Activated naive CD4-positive, alpha-beta T cell treated with anti-CD3 and anti-CD28 coated beads, Interleukin-2, amount 50 U/mL, for 24 hours (primary cell): ENCODE data around the gene CFAP20DC.
A peak's percentile ranks its signal among the peaks of the same experiment; 100 is the strongest.
"Not testable (repeated sequence)": the region's sequence is repeated elsewhere in the genome, so short reads cannot be mapped to it uniquely, and the experiment has no call there.

Experiments
- H3K27ac Mint-ChIP-seq: one replicate; pipeline ENCODE4 v1.8.0; 2021; ENCODE audit warnings: mild to moderate bottlenecking, mixed read lengths
- H3K27me3 Mint-ChIP-seq: one replicate; pipeline ENCODE4 v1.8.0; 2021; ENCODE audit warnings: mixed read lengths
- H3K36me3 Mint-ChIP-seq: one replicate; pipeline ENCODE4 v1.8.0; 2021; ENCODE audit warnings: mixed read lengths
- H3K4me1 Mint-ChIP-seq: one replicate; pipeline ENCODE4 v1.8.0; 2021; ENCODE audit warnings: mixed read lengths
- H3K4me3 Mint-ChIP-seq: one replicate; pipeline ENCODE4 v1.8.0; 2021; ENCODE audit warnings: mild to moderate bottlenecking, mixed read lengths
- H3K9me3 Mint-ChIP-seq: one replicate; pipeline ENCODE4 v1.8.0; 2021; ENCODE audit warnings: mixed read lengths

The CFAP20DC gene

GRCh38 chr3:58996730-58997129 lies 53.1 kb downstream of the CFAP20DC start:
- no peak overlapping the region for H3K27ac Mint-ChIP-seq
- H3K36me3 Mint-ChIP-seq: no peaks in the 10 kb centered on the region
- H3K4me1 Mint-ChIP-seq: peaks cover 6% of the 10 kb centered on the region
- peaks cover 11% of the 10 kb centered on the region for H3K27me3 Mint-ChIP-seq
- no peaks in the 10 kb centered on the region for H3K9me3 Mint-ChIP-seq
- H3K4me3 Mint-ChIP-seq: no peak overlapping the region

GRCh38 chr3:58994746-58995330 lies 55.0 kb downstream of the CFAP20DC start:
- Mint-ChIP-seq H3K36me3 (no peaks in the 10 kb centered on the region), H3K27ac (no peak overlapping the region), H3K9me3 (no peaks in the 10 kb centered on the region), H3K4me3 (no peak overlapping the region), H3K4me1 (peaks cover 6% of the 10 kb centered on the region), H3K27me3 (peaks cover 9% of the 10 kb centered on the region)

GRCh38 chr3:58993547-58993946 lies 56.3 kb downstream of the CFAP20DC start:
- no peaks in the 10 kb centered on the region for H3K9me3 Mint-ChIP-seq
- no peaks in the 10 kb centered on the region for H3K36me3 Mint-ChIP-seq
- no peak overlapping the region for H3K27ac Mint-ChIP-seq
- peaks cover 6% of the 10 kb centered on the region for H3K4me1 Mint-ChIP-seq
- no peak overlapping the region for H3K4me3 Mint-ChIP-seq
- H3K27me3 Mint-ChIP-seq: peaks cover 9% of the 10 kb centered on the region

GRCh38 chr3:58991623-58992022 lies 58.2 kb downstream of the CFAP20DC start:
- no peak overlapping the region for H3K4me3 Mint-ChIP-seq
- peaks cover 6% of the 10 kb centered on the region for H3K4me1 Mint-ChIP-seq
- H3K27me3 Mint-ChIP-seq: peaks cover 11% of the 10 kb centered on the region
- H3K27ac Mint-ChIP-seq: no peak overlapping the region
- H3K36me3 Mint-ChIP-seq: no peaks in the 10 kb centered on the region
- no peaks in the 10 kb centered on the region for H3K9me3 Mint-ChIP-seq

GRCh38 chr3:58991026-58991425 lies 58.8 kb downstream of the CFAP20DC start:
- H3K36me3 Mint-ChIP-seq: no peaks in the 10 kb centered on the region
- H3K27me3 Mint-ChIP-seq: peaks cover 11% of the 10 kb centered on the region
- no peak overlapping the region for H3K4me3 Mint-ChIP-seq
- H3K4me1 Mint-ChIP-seq: peaks cover 6% of the 10 kb centered on the region
- H3K27ac Mint-ChIP-seq: peak overlapping the region; percentile 57
- no peaks in the 10 kb centered on the region for H3K9me3 Mint-ChIP-seq

GRCh38 chr3:58989955-58990354 lies 59.9 kb downstream of the CFAP20DC start:
- H3K9me3 Mint-ChIP-seq: no peaks in the 10 kb centered on the region
- no peak overlapping the region for H3K27ac Mint-ChIP-seq
- no peaks in the 10 kb centered on the region for H3K36me3 Mint-ChIP-seq
- H3K27me3 Mint-ChIP-seq: peaks cover 14% of the 10 kb centered on the region
- peaks cover 5% of the 10 kb centered on the region for H3K4me1 Mint-ChIP-seq
- no peak overlapping the region for H3K4me3 Mint-ChIP-seq

GRCh38 chr3:58989163-58989562 lies 60.7 kb downstream of the CFAP20DC start:
- H3K27ac Mint-ChIP-seq: no peak overlapping the region
- no peaks in the 10 kb centered on the region for H3K4me1 Mint-ChIP-seq
- no peak overlapping the region for H3K4me3 Mint-ChIP-seq
- peaks cover 14% of the 10 kb centered on the region for H3K27me3 Mint-ChIP-seq
- H3K9me3 Mint-ChIP-seq: no peaks in the 10 kb centered on the region
- no peaks in the 10 kb centered on the region for H3K36me3 Mint-ChIP-seq

- Mint-ChIP-seq H3K27me3 (peaks cover 11% of the 10 kb centered on the region), H3K27ac (no peak overlapping the region), H3K4me3 (no peak overlapping the region), H3K4me1 (no peaks in the 10 kb centered on the region), H3K36me3 (no peaks in the 10 kb centered on the region), H3K9me3 (no peaks in the 10 kb centered on the region)
These were observed 61.8 kb downstream of the CFAP20DC start for GRCh38 chr3:58988041-58988440.

GRCh38 chr3:58986654-58987053 lies 63.2 kb downstream of the CFAP20DC start:
- Mint-ChIP-seq H3K27ac (no peak overlapping the region), H3K4me3 (no peak overlapping the region), H3K36me3 (no peaks in the 10 kb centered on the region), H3K9me3 (no peaks in the 10 kb centered on the region), H3K4me1 (no peaks in the 10 kb centered on the region), H3K27me3 (peaks cover 7% of the 10 kb centered on the region)

- H3K4me1 Mint-ChIP-seq: no peaks in the 10 kb centered on the region
- H3K4me3 Mint-ChIP-seq: no peak overlapping the region
- no peak overlapping the region for H3K27ac Mint-ChIP-seq
- no peaks in the 10 kb centered on the region for H3K36me3 Mint-ChIP-seq
- H3K27me3 Mint-ChIP-seq: peaks cover 10% of the 10 kb centered on the region
- H3K9me3 Mint-ChIP-seq: no peaks in the 10 kb centered on the region
These were observed 70.0 kb downstream of the CFAP20DC start for GRCh38 chr3:58979840-58980239.

- no peaks in the 10 kb centered on the region for H3K36me3 Mint-ChIP-seq
- H3K27me3 Mint-ChIP-seq: peaks cover 22% of the 10 kb centered on the region
- H3K4me3 Mint-ChIP-seq: no peak overlapping the region
- no peaks in the 10 kb centered on the region for H3K9me3 Mint-ChIP-seq
- no peaks in the 10 kb centered on the region for H3K4me1 Mint-ChIP-seq
- no peak overlapping the region for H3K27ac Mint-ChIP-seq
These were observed 76.0 kb downstream of the CFAP20DC start for GRCh38 chr3:58973796-58974195.

GRCh38 chr3:58967866-58968265 lies 82.0 kb downstream of the CFAP20DC start:
- H3K36me3 Mint-ChIP-seq, H3K4me3 Mint-ChIP-seq, H3K4me1 Mint-ChIP-seq, H3K27me3 Mint-ChIP-seq, H3K27ac Mint-ChIP-seq, H3K9me3 Mint-ChIP-seq: not testable (repeated sequence)

- Mint-ChIP-seq H3K36me3 (no peaks in the 10 kb centered on the region), H3K4me1 (no peaks in the 10 kb centered on the region), H3K27ac (no peak overlapping the region), H3K9me3 (no peaks in the 10 kb centered on the region), H3K27me3 (no peaks in the 10 kb centered on the region), H3K4me3 (no peak overlapping the region)
These were observed 84.0 kb downstream of the CFAP20DC start for GRCh38 chr3:58965865-58966264.

GRCh38 chr3:58963928-58964503 lies 85.8 kb downstream of the CFAP20DC start:
- H3K4me3 Mint-ChIP-seq: no peak overlapping the region
- no peaks in the 10 kb centered on the region for H3K9me3 Mint-ChIP-seq
- H3K36me3 Mint-ChIP-seq: no peaks in the 10 kb centered on the region
- no peaks in the 10 kb centered on the region for H3K4me1 Mint-ChIP-seq
- no peak overlapping the region for H3K27ac Mint-ChIP-seq
- H3K27me3 Mint-ChIP-seq: no peaks in the 10 kb centered on the region

GRCh38 chr3:58962816-58963215 lies 87.0 kb downstream of the CFAP20DC start:
- Mint-ChIP-seq H3K27me3 (no peaks in the 10 kb centered on the region), H3K4me1 (no peaks in the 10 kb centered on the region), H3K36me3 (no peaks in the 10 kb centered on the region), H3K9me3 (no peaks in the 10 kb centered on the region), H3K27ac (no peak overlapping the region), H3K4me3 (no peak overlapping the region)

- Mint-ChIP-seq H3K9me3 (no peaks in the 10 kb centered on the region), H3K27me3 (no peaks in the 10 kb centered on the region), H3K4me3 (no peak overlapping the region), H3K4me1 (no peaks in the 10 kb centered on the region), H3K27ac (no peak overlapping the region), H3K36me3 (no peaks in the 10 kb centered on the region)
These were observed 87.7 kb downstream of the CFAP20DC start for GRCh38 chr3:58962040-58962651.

- Mint-ChIP-seq H3K4me1 (no peaks in the 10 kb centered on the region), H3K36me3 (no peaks in the 10 kb centered on the region), H3K27ac (no peak overlapping the region), H3K9me3 (no peaks in the 10 kb centered on the region), H3K4me3 (no peak overlapping the region), H3K27me3 (no peaks in the 10 kb centered on the region)
These were observed 94.5 kb downstream of the CFAP20DC start for GRCh38 chr3:58955308-58955707.
